T-helper 1 cell treated with Interleukin-12 subunit alpha and Interleukin-12 subunit beta and Interleukin-4 antibody, amounts not matched to agents 30 μg/mL and 1 μg/mL, for 36 hours (primary cell): ENCODE data around the gene ADAT2.

Source experiments
- H3K27ac Mint-ChIP-seq: one replicate; pipeline ENCODE4 v1.8.0; 2021; ENCODE audit warnings: mild to moderate bottlenecking, mixed read lengths
- H3K27me3 Mint-ChIP-seq: one replicate; pipeline ENCODE4 v1.8.0; 2021; ENCODE audit warnings: low read depth, mixed read lengths
- H3K36me3 Mint-ChIP-seq: one replicate; pipeline ENCODE4 v1.8.0; 2021; ENCODE audit warnings: low read depth, mixed read lengths
- H3K4me1 Mint-ChIP-seq: one replicate; pipeline ENCODE4 v1.8.0; 2021; ENCODE audit warnings: low read depth, mixed read lengths
- H3K4me3 Mint-ChIP-seq: one replicate; pipeline ENCODE4 v1.8.0; 2021; ENCODE audit warnings: mild to moderate bottlenecking, moderate library complexity, mixed read lengths
- H3K9me3 Mint-ChIP-seq: one replicate; pipeline ENCODE4 v1.8.0; 2021; ENCODE audit warnings: mixed read lengths

Gene ADAT2

GRCh38 chr6:143397227-143398222 lies 53.0 kb downstream of the ADAT2 start:
- H3K9me3 Mint-ChIP-seq = no peaks in the 10 kb centered on the region
- no peak overlapping the region for H3K27ac Mint-ChIP-seq
- no peak overlapping the region for H3K4me3 Mint-ChIP-seq
- no peaks in the 10 kb centered on the region for H3K27me3 Mint-ChIP-seq
- H3K4me1 Mint-ChIP-seq = peaks cover 24% of the 10 kb centered on the region
- H3K36me3 Mint-ChIP-seq = no peaks in the 10 kb centered on the region

- peaks cover 24% of the 10 kb centered on the region for H3K4me1 Mint-ChIP-seq
- no peaks in the 10 kb centered on the region for H3K27me3 Mint-ChIP-seq
- H3K4me3 Mint-ChIP-seq = no peak overlapping the region
Measured at GRCh38 chr6:143396497-143397226, 53.8 kb downstream of the ADAT2 start.

DNA sequence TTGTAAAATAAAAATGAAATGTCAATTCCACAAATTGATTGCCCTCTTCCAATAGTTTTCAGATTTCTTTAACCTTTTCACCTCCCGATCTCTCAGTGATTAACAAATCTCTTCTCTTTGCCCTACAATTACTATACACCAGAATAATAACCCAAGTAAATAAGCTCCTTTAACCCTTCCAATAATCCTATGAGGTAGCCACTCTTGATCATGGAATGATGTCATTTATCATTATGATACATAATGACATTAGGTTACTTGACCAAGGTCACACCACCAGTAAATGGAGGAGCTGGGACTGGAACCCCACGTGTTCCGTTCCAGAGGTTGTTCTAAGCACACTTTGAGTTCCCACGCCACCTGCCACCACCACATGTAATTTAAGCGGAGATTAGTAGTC lies 54.8 kb downstream of the ADAT2 start:
- Mint-ChIP-seq H3K27me3 (no peaks in the 10 kb centered on the region), H3K27ac (no peak overlapping the region)

More at GRCh38 chr6:143396497-143397226, 53.8 kb downstream of the ADAT2 start:
- Mint-ChIP-seq H3K36me3 (no peaks in the 10 kb centered on the region), H3K27ac (no peak overlapping the region), H3K9me3 (no peaks in the 10 kb centered on the region)

GRCh38 chr6:143394389-143394788 lies 56.1 kb downstream of the ADAT2 start:
- H3K9me3 Mint-ChIP-seq = no peaks in the 10 kb centered on the region
- H3K27me3 Mint-ChIP-seq = no peaks in the 10 kb centered on the region
- H3K36me3 Mint-ChIP-seq = no peaks in the 10 kb centered on the region
- H3K27ac Mint-ChIP-seq = no peak overlapping the region
- peaks cover 8% of the 10 kb centered on the region for H3K4me1 Mint-ChIP-seq
- no peak overlapping the region for H3K4me3 Mint-ChIP-seq

More for the DNA sequence above, 54.8 kb downstream of the ADAT2 start:
- H3K4me1 Mint-ChIP-seq = peaks cover 17% of the 10 kb centered on the region
- no peak overlapping the region for H3K4me3 Mint-ChIP-seq
- no peaks in the 10 kb centered on the region for H3K36me3 Mint-ChIP-seq
- H3K9me3 Mint-ChIP-seq = no peaks in the 10 kb centered on the region

- H3K4me3 Mint-ChIP-seq = no peak overlapping the region
- H3K9me3 Mint-ChIP-seq = no peaks in the 10 kb centered on the region
- no peaks in the 10 kb centered on the region for H3K4me1 Mint-ChIP-seq
- no peaks in the 10 kb centered on the region for H3K36me3 Mint-ChIP-seq
- no peak overlapping the region for H3K27ac Mint-ChIP-seq
- peaks cover 2% of the 10 kb centered on the region for H3K27me3 Mint-ChIP-seq
Measured at GRCh38 chr6:143390278-143390677, 60.2 kb downstream of the ADAT2 start.

GRCh38 chr6:143385636-143386035 lies 64.9 kb downstream of the ADAT2 start:
- Mint-ChIP-seq H3K4me3 (no peak overlapping the region), H3K4me1 (no peaks in the 10 kb centered on the region), H3K9me3 (no peaks in the 10 kb centered on the region), H3K36me3 (no peaks in the 10 kb centered on the region), H3K27ac (no peak overlapping the region), H3K27me3 (peaks cover 7% of the 10 kb centered on the region)

GRCh38 chr6:143376861-143377260 lies 73.6 kb downstream of the ADAT2 start:
- peaks cover 9% of the 10 kb centered on the region for H3K27me3 Mint-ChIP-seq
- H3K27ac Mint-ChIP-seq = no peak overlapping the region
- H3K36me3 Mint-ChIP-seq = no peaks in the 10 kb centered on the region

DNA sequence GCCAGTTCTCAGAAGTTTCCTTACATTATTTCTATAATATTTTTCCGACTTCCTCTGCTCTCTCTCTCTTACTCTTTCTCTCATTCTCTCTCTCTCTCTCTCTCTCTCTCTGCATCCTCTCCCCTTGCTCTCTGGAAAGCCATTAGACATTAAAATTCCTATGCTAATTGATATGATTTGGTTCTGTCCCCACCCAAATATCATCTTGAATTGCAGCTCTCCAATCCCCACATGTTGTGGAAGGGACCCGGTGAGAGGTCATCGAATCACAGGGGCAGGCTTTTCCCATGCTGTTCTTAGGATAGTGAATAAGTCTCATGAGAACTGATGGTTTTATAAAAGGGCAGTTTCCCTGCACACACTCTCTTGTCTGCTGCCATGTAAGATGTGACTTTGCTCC lies 74.1 kb downstream of the ADAT2 start:
- H3K9me3 Mint-ChIP-seq = no peaks in the 10 kb centered on the region
- H3K27me3 Mint-ChIP-seq = peaks cover 5% of the 10 kb centered on the region
- H3K4me3 Mint-ChIP-seq = no peak overlapping the region
- no peaks in the 10 kb centered on the region for H3K36me3 Mint-ChIP-seq
- H3K27ac Mint-ChIP-seq = no peak overlapping the region
- no peaks in the 10 kb centered on the region for H3K4me1 Mint-ChIP-seq

More at GRCh38 chr6:143376861-143377260, 73.6 kb downstream of the ADAT2 start:
- Mint-ChIP-seq H3K9me3 (no peaks in the 10 kb centered on the region), H3K4me1 (no peaks in the 10 kb centered on the region), H3K4me3 (no peak overlapping the region)

DNA sequence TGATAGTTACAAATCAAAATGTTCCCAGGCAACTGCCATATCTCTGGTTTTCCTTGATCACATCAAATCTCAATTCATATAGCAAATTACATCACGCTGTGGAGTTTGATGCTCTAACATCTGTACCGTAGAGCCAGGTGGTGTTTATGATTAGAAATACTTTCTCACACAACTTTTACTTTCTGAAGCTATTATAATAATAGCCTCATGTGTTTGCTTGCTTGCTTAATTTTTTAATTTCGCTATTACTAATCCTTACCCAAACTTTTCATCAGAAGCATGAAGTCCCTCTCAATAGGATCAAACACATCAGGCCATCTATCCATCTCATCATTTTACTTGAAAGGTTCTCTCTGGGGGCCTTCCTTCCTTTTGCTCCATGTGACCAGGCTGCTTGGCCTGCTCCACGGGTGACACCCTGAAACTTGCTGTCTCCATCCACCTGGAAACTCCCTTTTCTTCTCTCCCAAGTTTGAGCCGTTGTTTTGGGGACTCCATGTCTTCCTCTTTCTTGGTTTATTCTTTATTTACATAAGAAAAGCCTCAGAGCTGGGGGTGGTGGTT lies 75.4 kb downstream of the ADAT2 start:
- Mint-ChIP-seq H3K4me3 (no peak overlapping the region), H3K4me1 (no peaks in the 10 kb centered on the region), H3K27me3 (peaks cover 5% of the 10 kb centered on the region), H3K36me3 (no peaks in the 10 kb centered on the region), H3K27ac (no peak overlapping the region), H3K9me3 (no peaks in the 10 kb centered on the region)

DNA sequence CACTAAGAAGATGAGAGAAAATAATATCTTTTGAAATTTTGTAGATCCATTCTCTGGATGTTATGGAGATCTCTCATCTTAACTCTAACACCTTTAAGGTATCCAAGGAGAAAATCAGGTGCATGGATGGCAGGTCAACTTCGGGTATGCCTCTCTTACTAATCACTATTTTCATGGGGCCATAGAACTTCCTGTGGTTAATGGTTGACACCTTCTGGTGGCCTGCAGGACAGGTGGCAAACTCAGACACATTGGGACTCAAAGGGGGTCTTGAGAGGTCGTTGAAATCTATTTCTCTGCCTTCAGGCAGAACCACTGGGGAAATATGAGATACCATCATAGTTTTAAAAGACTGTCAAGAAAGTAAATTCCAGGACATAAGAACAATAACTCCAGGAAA lies 76.5 kb downstream of the ADAT2 start:
- H3K36me3 Mint-ChIP-seq = no peaks in the 10 kb centered on the region
- H3K27me3 Mint-ChIP-seq = no peaks in the 10 kb centered on the region
- no peaks in the 10 kb centered on the region for H3K4me1 Mint-ChIP-seq
- no peak overlapping the region for H3K27ac Mint-ChIP-seq
- no peaks in the 10 kb centered on the region for H3K9me3 Mint-ChIP-seq
- no peak overlapping the region for H3K4me3 Mint-ChIP-seq
